Colonic mucosa (tissue), 4 donors: ENCODE results near the gene DZIP1. TPM values are rescaled to one million over a fixed set of nuclear protein-coding genes. Genes with fewer than 3 reads are reported as not detected.
"Not testable (repeated sequence)": the region's sequence is repeated elsewhere in the genome, so short reads cannot be mapped to it uniquely, and the experiment has no call there.

Experiments used
- DNase-seq: peaks from one replicate; pipeline ENCODE4 v3.0.0-alpha.2; 2020
- H3K27ac ChIP-seq: fragments of 200-600 bp; one replicate; pipeline ENCODE4 v1.8.0; 2021
- H3K27me3 ChIP-seq: fragments of 200-600 bp; one replicate; pipeline ENCODE4 v1.8.0; 2021
- H3K36me3 ChIP-seq: fragments of 200-600 bp; one replicate; pipeline ENCODE4 v1.8.0; 2021
- H3K4me1 ChIP-seq: fragments of 200-600 bp; one replicate; pipeline ENCODE4 v1.8.0; 2021; ENCODE audit warnings: mild to moderate bottlenecking
- H3K4me3 ChIP-seq: fragments of 200-600 bp; one replicate; pipeline ENCODE4 v1.8.0; 2021
- H3K9ac ChIP-seq, 2 donors: one replicate each; pipeline ENCODE4 v1.7.0; 2013; ENCODE audit warnings: control low read depth in 2 of 2, low read depth in 2 of 2, low read length in 2 of 2
- H3K9me3 ChIP-seq: fragments of 200-600 bp; one replicate; pipeline ENCODE4 v1.8.0; 2021
- intact Hi-C: fragments of 100-400 bp; cut with DNase I; formaldehyde crosslinking; loops from one replicate; pipeline ENCODE4 v1.14.1; 2022
- total RNA-seq, 2 donors: library from RNA; stranded (reverse); fragmentation: NEBNext Ultra II Directional in 1 of 2; extraction: Animal tissue kit (Norgen Biotek cat#: 25700) in 1 of 2; gene quantifications; one replicate each; pipeline ENCODE4 v1.2.1, GENCODE V29; 2021
- TF ChIP-seq, protein P1 (sequence below): fragments of 200-600 bp; IDR thresholded peaks from one replicate; pipeline ENCODE4 v1.8.0; 2022; ENCODE audit warnings: antibody characterized with exemption, mild to moderate bottlenecking
- donor health status: healthy.
- donor health status: DM: no; HTN: no; CAD: no.
- donor health status: DM: no; HTN: no; CAD: no.

The DZIP1 gene, protein sequence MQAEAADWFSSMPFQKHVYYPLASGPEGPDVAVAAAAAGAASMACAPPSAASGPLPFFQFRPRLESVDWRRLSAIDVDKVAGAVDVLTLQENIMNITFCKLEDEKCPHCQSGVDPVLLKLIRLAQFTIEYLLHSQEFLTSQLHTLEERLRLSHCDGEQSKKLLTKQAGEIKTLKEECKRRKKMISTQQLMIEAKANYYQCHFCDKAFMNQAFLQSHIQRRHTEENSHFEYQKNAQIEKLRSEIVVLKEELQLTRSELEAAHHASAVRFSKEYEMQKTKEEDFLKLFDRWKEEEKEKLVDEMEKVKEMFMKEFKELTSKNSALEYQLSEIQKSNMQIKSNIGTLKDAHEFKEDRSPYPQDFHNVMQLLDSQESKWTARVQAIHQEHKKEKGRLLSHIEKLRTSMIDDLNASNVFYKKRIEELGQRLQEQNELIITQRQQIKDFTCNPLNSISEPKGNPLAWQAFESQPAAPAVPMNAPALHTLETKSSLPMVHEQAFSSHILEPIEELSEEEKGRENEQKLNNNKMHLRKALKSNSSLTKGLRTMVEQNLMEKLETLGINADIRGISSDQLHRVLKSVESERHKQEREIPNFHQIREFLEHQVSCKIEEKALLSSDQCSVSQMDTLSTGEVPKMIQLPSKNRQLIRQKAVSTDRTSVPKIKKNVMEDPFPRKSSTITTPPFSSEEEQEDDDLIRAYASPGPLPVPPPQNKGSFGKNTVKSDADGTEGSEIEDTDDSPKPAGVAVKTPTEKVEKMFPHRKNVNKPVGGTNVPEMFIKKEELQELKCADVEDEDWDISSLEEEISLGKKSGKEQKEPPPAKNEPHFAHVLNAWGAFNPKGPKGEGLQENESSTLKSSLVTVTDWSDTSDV
- 1 to 10 TPM; 2.2 to 3.6 TPM for total RNA-seq

- TF ChIP-seq, protein P1, sequence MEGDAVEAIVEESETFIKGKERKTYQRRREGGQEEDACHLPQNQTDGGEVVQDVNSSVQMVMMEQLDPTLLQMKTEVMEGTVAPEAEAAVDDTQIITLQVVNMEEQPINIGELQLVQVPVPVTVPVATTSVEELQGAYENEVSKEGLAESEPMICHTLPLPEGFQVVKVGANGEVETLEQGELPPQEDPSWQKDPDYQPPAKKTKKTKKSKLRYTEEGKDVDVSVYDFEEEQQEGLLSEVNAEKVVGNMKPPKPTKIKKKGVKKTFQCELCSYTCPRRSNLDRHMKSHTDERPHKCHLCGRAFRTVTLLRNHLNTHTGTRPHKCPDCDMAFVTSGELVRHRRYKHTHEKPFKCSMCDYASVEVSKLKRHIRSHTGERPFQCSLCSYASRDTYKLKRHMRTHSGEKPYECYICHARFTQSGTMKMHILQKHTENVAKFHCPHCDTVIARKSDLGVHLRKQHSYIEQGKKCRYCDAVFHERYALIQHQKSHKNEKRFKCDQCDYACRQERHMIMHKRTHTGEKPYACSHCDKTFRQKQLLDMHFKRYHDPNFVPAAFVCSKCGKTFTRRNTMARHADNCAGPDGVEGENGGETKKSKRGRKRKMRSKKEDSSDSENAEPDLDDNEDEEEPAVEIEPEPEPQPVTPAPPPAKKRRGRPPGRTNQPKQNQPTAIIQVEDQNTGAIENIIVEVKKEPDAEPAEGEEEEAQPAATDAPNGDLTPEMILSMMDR = no peak
- Histone ChIP-seq H3K9me3 (no peaks in the 10 kb centered on the region), H3K27ac (peak within 1 kb of the TSS; percentile 47), H3K9ac (peak within 1 kb of the TSS; percentile 34 to 50), H3K4me3 (peak within 1 kb of the TSS; percentile 45), H3K27me3 (peaks cover 39% of the 10 kb centered on the region), H3K36me3 (no peaks in the 10 kb centered on the region), H3K4me1 (no peaks in the 10 kb centered on the region)
- intact Hi-C loops = no loop called here
- peak; percentile 54 for DNase-seq
These were observed at the start of gene DZIP1 for GRCh38 chr13:95644601-95645052. Gene DZIP1 (minus strand): TSS chr13:95644706. CDS start chr13:95642029, 2,677 bp downstream.

- DNase-seq, H3K27ac ChIP-seq: not testable (repeated sequence)
These were observed 46.5 kb upstream of the DZIP1 start for GRCh38 chr13:95690986-95691385.

DNA sequence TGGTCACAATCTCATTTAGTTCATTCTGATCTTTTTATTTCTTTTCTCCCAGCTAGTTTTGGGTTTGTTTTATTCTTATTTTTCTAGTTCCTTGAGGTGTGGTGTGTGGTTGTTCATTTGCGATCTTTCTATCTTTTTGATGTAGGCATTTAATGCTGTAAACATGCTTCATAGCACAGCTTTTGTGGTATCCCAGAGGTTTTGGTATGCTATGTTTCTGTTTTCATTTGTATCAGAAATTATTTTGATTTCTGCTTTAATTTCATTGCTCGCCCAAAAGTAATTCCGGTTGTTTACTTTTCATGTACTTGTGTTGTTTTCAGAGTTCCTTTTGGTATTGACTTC is 45.0 kb upstream of the DZIP1 start:
- H3K9ac ChIP-seq = no peak overlapping the region
- DNase-seq = no peak
- intact Hi-C loops = no loop called here
- no peaks in the 10 kb centered on the region for H3K27me3 ChIP-seq
- no peaks in the 10 kb centered on the region for H3K4me1 ChIP-seq
- TF ChIP-seq, protein P1 = no peak
- H3K9me3 ChIP-seq = no peaks in the 10 kb centered on the region
- H3K27ac ChIP-seq = no peak overlapping the region
- no peak overlapping the region for H3K4me3 ChIP-seq
- no peaks in the 10 kb centered on the region for H3K36me3 ChIP-seq

More at GRCh38 chr13:95690986-95691385, 46.5 kb upstream of the DZIP1 start:
- H3K27me3 ChIP-seq, H3K9ac ChIP-seq, intact Hi-C loops, H3K4me1 ChIP-seq, H3K4me3 ChIP-seq, H3K9me3 ChIP-seq, H3K36me3 ChIP-seq: not testable (repeated sequence)

DNA sequence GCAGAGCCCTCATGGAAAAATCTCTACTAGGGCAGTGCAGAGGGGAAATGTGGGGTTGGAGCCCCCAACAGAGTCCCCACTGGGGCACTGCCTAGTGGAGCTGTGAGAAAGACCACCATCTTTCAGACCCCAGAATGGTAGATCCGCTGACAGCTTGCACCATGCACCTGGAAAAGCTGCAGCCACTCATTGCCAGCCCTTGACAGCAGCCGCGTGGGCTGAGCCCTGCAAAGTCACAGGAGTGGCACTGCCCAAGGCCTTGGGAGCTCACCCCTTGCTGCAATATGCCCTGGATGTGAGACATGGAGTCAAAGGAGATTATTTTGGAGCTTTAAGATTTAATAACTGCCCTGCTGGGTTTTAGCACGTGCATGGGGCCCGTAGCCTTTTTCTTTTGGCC is 40.5 kb upstream of the DZIP1 start:
- intact Hi-C loops, H3K27ac ChIP-seq, H3K4me1 ChIP-seq, DNase-seq, H3K9ac ChIP-seq, H3K9me3 ChIP-seq, H3K4me3 ChIP-seq, H3K36me3 ChIP-seq, H3K27me3 ChIP-seq: not testable (repeated sequence)

DNA sequence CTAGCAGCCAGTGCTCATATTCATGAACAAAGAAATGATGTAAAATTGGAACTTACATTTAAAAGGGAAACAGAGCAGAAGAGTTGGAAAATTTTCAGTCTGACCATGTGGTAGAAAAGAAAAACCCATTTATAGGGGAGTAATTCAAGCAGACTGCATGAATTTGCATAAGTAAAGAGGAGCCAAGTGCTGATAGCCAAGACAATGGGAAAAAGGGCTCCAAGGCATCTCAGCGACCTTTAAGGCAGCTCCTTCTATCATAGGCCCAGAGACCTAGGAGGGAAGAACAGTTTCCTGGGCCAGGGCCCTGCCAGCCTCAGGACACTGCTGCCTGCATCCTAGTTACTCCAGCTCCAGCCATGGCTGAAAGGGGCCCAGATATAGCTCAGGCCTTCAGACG is 39.9 kb upstream of the DZIP1 start:
- H3K27me3 ChIP-seq = no peaks in the 10 kb centered on the region
- peaks cover 6% of the 10 kb centered on the region for H3K4me1 ChIP-seq
- intact Hi-C loops = no loop called here
- H3K9me3 ChIP-seq = no peaks in the 10 kb centered on the region
- DNase-seq = no peak
- no peak overlapping the region for H3K4me3 ChIP-seq
- H3K27ac ChIP-seq = no peak overlapping the region
- TF ChIP-seq, protein P1 = no peak
- no peak overlapping the region for H3K9ac ChIP-seq
- no peaks in the 10 kb centered on the region for H3K36me3 ChIP-seq

GRCh38 chr13:95679722-95680121 is 35.2 kb upstream of the DZIP1 start:
- no peak overlapping the region for H3K9ac ChIP-seq
- no peaks in the 10 kb centered on the region for H3K36me3 ChIP-seq
- intact Hi-C loops = no loop called here
- TF ChIP-seq, protein P1 = no peak
- DNase-seq = no peak
- H3K27ac ChIP-seq = no peak overlapping the region
- no peaks in the 10 kb centered on the region for H3K9me3 ChIP-seq
- no peaks in the 10 kb centered on the region for H3K27me3 ChIP-seq
- peaks cover 20% of the 10 kb centered on the region for H3K4me1 ChIP-seq
- no peak overlapping the region for H3K4me3 ChIP-seq
